ENCODE measurements around the gene AKT1S1.

Gene AKT1S1

DNA sequence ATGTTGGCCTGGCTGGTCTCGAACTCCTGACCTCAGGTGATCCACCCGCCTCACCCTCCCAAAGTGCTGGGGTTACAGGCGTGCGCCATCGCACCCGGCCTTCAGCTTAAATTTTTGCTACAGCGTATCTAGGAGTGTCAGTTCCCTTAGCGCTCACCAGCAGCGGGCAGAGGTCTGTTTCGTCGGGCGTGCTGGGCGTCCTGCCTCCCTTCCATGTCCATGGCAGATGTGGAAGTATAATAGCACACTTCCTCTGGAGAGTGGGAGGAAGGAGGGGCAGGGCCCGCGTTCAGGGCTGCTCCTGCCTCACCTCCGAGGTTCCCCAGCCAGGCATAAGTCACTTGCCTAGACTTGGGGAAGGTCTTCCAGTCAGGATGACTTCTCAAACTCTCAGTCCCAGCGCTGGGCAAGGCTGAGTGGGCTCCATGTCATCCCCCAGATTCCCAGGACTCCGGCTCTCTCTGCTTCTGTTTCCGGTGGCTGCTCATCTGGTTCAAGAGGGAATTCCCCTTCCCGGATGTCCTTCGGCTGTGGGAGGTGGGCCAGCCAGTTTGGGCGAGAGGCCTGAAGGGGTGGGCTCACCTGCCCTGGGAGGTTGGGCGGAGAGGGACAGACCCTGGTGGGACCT, 10.0 kb upstream of the AKT1S1 start:
- DNase-seq (ENCODE audit: insufficient read length, low spot score): no peak
- no peak for TF ChIP-seq POLR2A (IDR thresholded peaks at IDR 0.05; ENCODE audit: low read depth, low read length)
- no peak for TF ChIP-seq SPI1 (IDR thresholded peaks at IDR 0.05; ENCODE audit: low read depth, low read length)
- no peak for TF ChIP-seq PAX5 (IDR thresholded peaks at IDR 0.05; ENCODE audit: insufficient read depth, low read length, severe bottlenecking)
- no peak for FAIRE-seq

DNA sequence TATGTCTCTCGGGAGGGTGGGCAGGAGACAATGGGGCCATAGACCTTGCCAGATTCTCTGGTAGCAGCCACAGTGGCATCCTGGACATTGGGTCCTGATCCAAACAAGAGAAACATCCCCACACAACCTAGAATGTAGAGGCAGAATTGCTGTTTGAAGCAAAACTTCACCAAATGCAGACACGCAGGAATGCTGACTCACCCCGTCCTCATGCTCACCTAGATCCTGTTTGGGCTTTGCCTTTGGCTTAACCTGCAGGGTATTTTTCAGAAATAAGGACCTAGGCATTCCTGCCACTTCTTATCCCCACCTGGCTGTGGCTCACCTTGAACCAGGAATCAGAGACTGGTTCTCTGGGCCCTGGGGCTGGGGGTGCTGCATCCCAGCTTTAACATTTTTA, 7.6 kb upstream of the AKT1S1 start:
- no peak for DNase-seq (ENCODE audit: insufficient read length, low spot score)
- no peak for TF ChIP-seq POU2F2 (IDR thresholded peaks at IDR 0.05; ENCODE audit: low read depth, low read length)
- TF ChIP-seq POLR2A (IDR thresholded peaks at IDR 0.05; ENCODE audit: low read depth, low read length): no peak
- TF ChIP-seq SPI1 (IDR thresholded peaks at IDR 0.05; ENCODE audit: low read depth, low read length): no peak
- TF ChIP-seq TAF1 (IDR thresholded peaks at IDR 0.05; ENCODE audit: low read depth, low read length): no peak
- TF ChIP-seq PAX5 (IDR thresholded peaks at IDR 0.05; ENCODE audit: insufficient read depth, low read length, severe bottlenecking): no peak
- TF ChIP-seq POLR2AphosphoS5 (IDR thresholded peaks at IDR 0.05; ENCODE audit: low read depth, low read length): no peak

DNA sequence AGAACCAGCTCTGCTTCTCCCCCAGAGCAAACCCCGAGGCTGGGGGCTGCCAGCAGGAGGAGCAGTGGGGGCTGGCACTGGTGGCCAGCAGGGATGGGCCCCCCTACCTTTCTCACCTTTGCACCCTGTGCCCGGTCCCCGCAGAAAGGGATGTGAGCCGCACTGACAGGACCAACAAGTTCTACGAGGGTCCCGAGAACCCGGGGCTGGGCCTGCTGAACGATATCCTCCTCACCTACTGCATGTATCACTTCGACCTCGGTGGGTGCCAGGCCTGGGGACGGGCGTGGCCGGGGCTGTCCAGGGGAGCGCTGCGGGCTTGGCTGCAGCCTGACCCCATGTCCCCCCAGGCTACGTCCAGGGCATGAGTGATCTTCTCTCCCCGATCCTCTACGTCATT, 7.0 kb upstream of the AKT1S1 start:
- no peak for DNase-seq (ENCODE audit: insufficient read length, low spot score)
- TF ChIP-seq SPI1 (IDR thresholded peaks at IDR 0.05; ENCODE audit: low read depth, low read length) (no peak), POLR2A (IDR thresholded peaks at IDR 0.05; ENCODE audit: low read depth, low read length) (0 out of 2 replicates have a peak, but pooled peaks have one; percentile 15), PAX5 (IDR thresholded peaks at IDR 0.05; ENCODE audit: insufficient read depth, low read length, severe bottlenecking) (no peak), POLR2AphosphoS5 (IDR thresholded peaks at IDR 0.05; ENCODE audit: low read depth, low read length) (no peak)
- FAIRE-seq: no peak

More for the DNA sequence above, 7.6 kb upstream of the AKT1S1 start:
- FAIRE-seq: no peak

DNA sequence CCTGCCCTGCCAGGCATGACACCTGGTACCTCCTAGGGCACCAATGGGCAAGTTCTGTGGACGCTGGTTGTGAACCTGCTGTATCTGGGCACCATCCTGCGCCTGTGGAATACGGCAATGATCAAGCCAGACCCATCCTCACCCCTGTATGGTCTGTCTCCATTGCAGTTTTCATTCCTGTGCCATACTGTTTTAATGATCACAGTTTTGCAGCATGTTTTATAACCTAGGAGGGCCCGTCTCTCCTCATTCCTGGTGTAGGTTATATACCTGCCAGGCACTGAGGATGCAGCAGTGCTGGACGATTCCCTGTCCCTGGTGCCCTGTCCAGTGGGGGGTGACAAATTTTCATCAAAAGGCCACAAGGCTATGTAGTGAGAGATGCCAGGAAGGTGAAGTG, 5.9 kb upstream of the AKT1S1 start:
- FAIRE-seq: no peak
- DNase-seq (ENCODE audit: insufficient read length, low spot score): no peak
- TF ChIP-seq SPI1 (IDR thresholded peaks at IDR 0.05; ENCODE audit: low read depth, low read length) (no peak), POU2F2 (IDR thresholded peaks at IDR 0.05; ENCODE audit: low read depth, low read length) (no peak)

DNA sequence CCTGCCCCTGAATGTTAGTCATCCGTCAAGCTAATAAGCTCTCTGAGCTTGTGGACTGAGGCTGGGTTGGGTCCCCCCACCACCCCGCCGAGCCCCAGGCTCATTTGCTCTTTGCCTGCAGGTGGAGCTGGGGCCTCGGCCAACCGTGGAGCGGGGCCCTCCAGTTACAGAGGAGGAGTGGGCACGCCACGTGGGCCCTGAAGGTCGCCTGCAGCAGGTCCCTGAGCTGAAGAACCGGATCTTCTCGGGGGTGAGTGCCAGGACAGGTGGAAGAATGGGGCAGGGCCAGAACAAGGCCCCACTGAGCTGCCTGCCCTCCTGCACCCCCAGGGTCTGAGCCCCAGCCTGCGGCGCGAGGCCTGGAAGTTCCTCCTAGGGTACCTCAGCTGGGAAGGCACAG, 5.5 kb upstream of the AKT1S1 start:
- DNase-seq (ENCODE audit: insufficient read length, low spot score) (no peak), FAIRE-seq (no peak)
- no peak for TF ChIP-seq POLR2A (IDR thresholded peaks at IDR 0.05; ENCODE audit: low read depth, low read length)
- no peak for TF ChIP-seq POLR2AphosphoS5 (IDR thresholded peaks at IDR 0.05; ENCODE audit: low read depth, low read length)
- TF ChIP-seq TAF1 (IDR thresholded peaks at IDR 0.05; ENCODE audit: low read depth, low read length): no peak
- TF ChIP-seq SPI1 (IDR thresholded peaks at IDR 0.05; ENCODE audit: low read depth, low read length): no peak
- no peak for TF ChIP-seq POU2F2 (IDR thresholded peaks at IDR 0.05; ENCODE audit: low read depth, low read length)
- TF ChIP-seq PAX5 (IDR thresholded peaks at IDR 0.05; ENCODE audit: insufficient read depth, low read length, severe bottlenecking): no peak

DNA sequence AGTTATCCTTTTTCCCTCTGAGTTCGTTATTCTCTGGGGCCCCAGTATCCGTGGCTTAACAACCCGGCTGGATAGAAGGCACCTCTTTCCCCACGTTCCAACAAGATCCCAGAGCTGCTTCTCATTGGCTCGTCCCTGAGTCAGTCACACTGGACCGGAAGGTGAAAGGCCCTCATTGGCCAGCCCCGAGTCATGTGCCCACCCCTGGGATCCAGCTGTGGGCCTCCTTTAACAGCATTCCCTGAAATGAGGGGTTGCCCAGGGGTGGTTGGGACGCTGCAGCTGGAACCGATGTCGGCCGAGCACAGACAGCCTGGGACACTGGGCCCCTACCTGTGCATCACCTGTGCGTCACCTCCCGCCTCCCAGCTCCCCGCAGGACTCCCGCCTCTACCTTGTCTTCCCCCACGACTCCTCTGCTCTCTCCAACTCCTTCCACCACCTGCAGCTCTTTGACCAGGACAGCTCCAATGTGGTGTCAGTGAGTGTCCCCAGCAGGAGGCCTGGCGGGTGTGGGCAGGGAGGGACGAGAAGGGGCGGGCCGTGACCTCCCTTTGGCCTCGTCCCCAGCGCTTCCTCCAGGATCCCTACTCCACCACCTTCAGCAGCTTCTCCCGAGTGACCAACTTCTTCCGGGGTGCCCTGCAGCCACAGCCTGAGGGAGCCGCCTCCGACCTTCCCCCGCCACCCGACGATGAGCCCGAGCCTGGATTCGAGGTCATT, 4.7 kb upstream of the AKT1S1 start:
- TF ChIP-seq POU2F2 (IDR thresholded peaks at IDR 0.05; ENCODE audit: low read depth, low read length) (no peak), TAF1 (IDR thresholded peaks at IDR 0.05; ENCODE audit: low read depth, low read length) (no peak), POLR2A (IDR thresholded peaks at IDR 0.05; ENCODE audit: low read depth, low read length) (no peak), PAX5 (IDR thresholded peaks at IDR 0.05; ENCODE audit: insufficient read depth, low read length, severe bottlenecking) (no peak), SPI1 (IDR thresholded peaks at IDR 0.05; ENCODE audit: low read depth, low read length) (no peak), POLR2AphosphoS5 (IDR thresholded peaks at IDR 0.05; ENCODE audit: low read depth, low read length) (no peak)
- DNase-seq (ENCODE audit: insufficient read length, low spot score): no peak
- no peak for FAIRE-seq

DNA sequence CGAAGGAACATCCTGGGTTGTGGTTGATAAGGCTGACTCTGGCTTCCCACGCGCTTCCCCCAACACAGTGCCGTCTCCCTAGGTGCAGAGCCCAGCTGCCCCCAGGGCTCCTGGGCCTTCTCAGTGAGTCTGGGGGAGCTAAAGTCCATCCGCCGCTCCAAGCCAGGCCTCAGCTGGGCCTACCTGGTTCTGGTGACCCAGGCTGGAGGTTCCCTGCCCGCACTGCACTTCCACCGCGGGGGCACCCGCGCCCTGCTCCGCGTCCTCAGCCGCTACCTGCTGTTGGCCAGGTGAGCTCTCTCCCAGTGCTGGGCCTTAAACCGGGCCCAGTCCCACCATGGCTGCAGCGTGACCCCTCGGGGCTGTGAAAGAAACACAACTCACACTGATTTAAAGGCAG, 4.0 kb upstream of the AKT1S1 start:
- TF ChIP-seq POLR2AphosphoS5 (IDR thresholded peaks at IDR 0.05; ENCODE audit: low read depth, low read length) (no peak), POLR2A (IDR thresholded peaks at IDR 0.05; ENCODE audit: low read depth, low read length) (no peak)
- no peak for FAIRE-seq

DNA sequence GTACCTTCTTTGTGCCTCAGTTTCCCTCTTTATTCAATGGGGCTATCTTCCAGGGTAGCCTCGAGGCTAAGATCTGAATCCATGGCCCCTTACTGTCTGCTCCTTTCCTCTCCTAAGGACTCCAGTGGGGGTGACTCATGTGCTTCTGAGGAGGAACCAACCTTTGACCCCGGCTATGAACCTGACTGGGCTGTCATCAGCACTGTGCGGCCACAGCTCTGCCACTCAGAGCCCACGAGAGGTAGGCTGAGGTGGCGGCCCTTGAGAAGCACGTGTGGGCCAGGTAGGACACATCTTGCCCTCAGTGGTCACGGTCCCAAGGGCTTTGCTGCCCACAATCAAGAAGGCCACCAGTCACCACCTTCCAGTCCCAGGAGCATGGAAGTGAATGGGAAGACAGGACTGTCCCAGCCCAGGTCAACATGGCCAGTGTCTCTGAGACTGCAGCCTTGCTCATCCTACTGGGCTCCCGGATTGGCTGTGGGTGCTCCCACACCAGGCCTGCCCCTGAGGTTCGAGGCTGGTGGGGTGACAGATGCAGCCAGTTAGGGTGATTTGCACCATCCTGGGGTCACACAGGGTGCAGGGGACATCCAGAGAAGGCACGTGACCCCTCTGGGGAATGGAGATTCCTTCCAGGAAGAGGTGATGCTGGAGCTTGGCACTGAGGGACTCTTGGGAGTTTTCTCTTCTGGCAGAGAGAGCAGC, 3.2 kb upstream of the AKT1S1 start:
- no peak for TF ChIP-seq PAX5 (IDR thresholded peaks at IDR 0.05; ENCODE audit: insufficient read depth, low read length, severe bottlenecking)
- TF ChIP-seq SPI1 (IDR thresholded peaks at IDR 0.05; ENCODE audit: low read depth, low read length): no peak
- TF ChIP-seq TAF1 (IDR thresholded peaks at IDR 0.05; ENCODE audit: low read depth, low read length): no peak
- TF ChIP-seq POLR2AphosphoS5 (IDR thresholded peaks at IDR 0.05; ENCODE audit: low read depth, low read length): no peak
- TF ChIP-seq POLR2A (IDR thresholded peaks at IDR 0.05; ENCODE audit: low read depth, low read length): no peak
- TF ChIP-seq POU2F2 (IDR thresholded peaks at IDR 0.05; ENCODE audit: low read depth, low read length): no peak
- FAIRE-seq: no peak
- DNase-seq (ENCODE audit: insufficient read length, low spot score): no peak

More for the DNA sequence above, 4.0 kb upstream of the AKT1S1 start:
- no peak for DNase-seq (ENCODE audit: insufficient read length, low spot score)

DNA sequence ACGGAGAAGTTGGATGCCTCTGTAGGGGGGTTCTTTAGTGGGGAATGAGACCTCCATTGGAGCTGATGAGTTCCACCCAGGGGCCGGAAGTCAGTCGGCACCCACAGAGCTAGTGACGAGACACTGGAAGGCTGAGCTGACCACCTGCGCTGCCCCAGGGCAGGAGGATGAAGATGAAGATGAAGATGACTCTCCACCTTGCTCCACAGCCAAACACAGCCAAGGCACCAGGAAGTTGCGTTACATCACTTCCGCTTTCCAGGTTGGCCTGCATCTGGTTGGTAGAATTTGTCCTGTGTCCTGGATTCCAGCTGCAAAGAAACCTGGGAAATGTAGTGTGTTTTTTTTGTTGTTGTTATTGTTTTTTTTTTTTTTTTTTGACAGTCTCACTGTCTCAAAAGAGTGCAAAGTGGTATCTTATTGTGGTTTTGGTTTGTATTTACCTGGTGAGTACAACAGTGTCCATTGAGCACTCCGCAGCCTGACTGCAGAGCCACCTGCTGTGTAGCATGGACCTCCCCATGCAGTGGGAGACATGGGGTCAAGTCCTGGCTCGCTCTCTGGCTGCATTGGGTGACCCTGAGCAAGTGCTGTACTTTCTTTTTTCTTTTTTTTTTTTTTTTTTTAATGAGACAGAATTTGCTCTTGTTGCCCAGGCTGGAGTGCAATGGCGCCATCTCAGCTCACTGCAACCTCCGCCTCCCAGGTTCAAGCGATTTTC, 2.2 kb upstream of the AKT1S1 start:
- no peak for DNase-seq (ENCODE audit: insufficient read length, low spot score)
- peak; percentile 50 for FAIRE-seq
- no peak for TF ChIP-seq POU2F2 (IDR thresholded peaks at IDR 0.05; ENCODE audit: low read depth, low read length)
- TF ChIP-seq SPI1 (IDR thresholded peaks at IDR 0.05; ENCODE audit: low read depth, low read length): no peak

DNA sequence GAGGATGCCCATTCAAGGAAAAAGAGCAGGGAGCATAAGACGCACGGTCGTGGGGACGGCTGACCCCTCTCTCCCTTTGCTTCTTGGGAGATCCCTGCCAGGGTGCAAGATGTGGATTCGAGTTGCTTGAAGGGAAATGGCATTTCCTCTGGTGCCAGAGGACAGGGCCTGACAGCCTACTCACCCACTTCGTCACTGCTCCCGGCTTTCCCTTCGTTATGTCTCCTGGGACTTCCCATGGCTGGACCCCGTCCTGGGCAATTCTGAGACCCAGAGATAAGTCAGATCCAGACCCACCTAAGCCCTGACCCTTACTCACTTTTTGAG, 1.6 kb upstream of the AKT1S1 start:
- DNase-seq (ENCODE audit: insufficient read length, low spot score): no peak
- FAIRE-seq: no peak
- TF ChIP-seq SPI1 (IDR thresholded peaks at IDR 0.05; ENCODE audit: low read depth, low read length) (no peak), POLR2A (IDR thresholded peaks at IDR 0.05; ENCODE audit: low read depth, low read length) (no peak), POLR2AphosphoS5 (IDR thresholded peaks at IDR 0.05; ENCODE audit: low read depth, low read length) (no peak), TAF1 (IDR thresholded peaks at IDR 0.05; ENCODE audit: low read depth, low read length) (no peak), POU2F2 (IDR thresholded peaks at IDR 0.05; ENCODE audit: low read depth, low read length) (no peak), PAX5 (IDR thresholded peaks at IDR 0.05; ENCODE audit: insufficient read depth, low read length, severe bottlenecking) (no peak)

Measured in GM12891 (cell line).